D721Med (cell line): ENCODE measurements around the gene UBP1.
"Not testable (repeated sequence)": the region's sequence is repeated elsewhere in the genome, so short reads cannot be mapped to it uniquely, and the experiment has no call there.

Experiments
- DNase-seq: peaks from one replicate; pipeline ENCODE4 v3.0.0; 2011; ENCODE audit warnings: low spot score; ENCODE audit not compliant: insufficient read length
- FAIRE-seq: peaks from 2 replicates; lab custom pipeline; 2011; peaks lifted over from hg19 to GRCh38; lab: Jason Lieb, UNC
- TF ChIP-seq, protein P1 (sequence below): IDR thresholded peaks from 2 replicates; pipeline ENCODE4 v1.5.1; 2012; ENCODE audit warnings: mild to moderate bottlenecking, control low read depth; ENCODE audit not compliant: insufficient read depth; ENCODE audit errors: missing control alignments

UBP1 gene

DNA sequence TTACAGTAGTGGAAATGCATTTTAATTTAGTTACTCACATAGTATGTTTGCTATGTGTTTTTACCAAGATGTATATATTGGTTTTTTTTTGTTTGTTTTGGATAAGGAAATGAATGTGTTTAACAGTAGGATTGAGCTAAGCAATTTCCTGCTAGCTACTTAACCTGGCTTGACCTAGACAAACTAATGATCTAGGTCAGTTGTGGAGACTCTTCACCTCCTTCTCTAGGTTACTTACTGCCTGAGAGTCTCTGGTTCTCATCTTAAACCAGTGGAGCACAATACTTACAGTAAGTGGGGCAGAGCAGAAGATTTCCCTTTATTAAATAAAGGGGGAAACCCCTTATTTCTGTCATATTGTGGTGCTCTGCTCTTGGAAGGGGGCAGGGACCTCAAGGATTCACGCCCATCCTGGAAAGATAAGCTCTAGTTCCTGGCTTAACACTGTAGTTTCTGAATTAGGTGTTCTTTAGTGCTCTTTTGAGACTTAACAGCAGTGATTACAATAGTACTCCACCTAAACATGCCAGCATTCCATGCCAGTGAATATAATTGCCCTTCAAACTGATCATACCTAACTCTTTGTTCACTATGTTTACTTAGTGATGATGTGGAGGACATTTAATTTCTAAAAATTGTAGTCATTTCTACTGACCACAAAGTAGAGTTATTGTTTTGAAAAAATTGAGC, 79.9 kb downstream of the UBP1 start:
- TF ChIP-seq, protein P1, sequence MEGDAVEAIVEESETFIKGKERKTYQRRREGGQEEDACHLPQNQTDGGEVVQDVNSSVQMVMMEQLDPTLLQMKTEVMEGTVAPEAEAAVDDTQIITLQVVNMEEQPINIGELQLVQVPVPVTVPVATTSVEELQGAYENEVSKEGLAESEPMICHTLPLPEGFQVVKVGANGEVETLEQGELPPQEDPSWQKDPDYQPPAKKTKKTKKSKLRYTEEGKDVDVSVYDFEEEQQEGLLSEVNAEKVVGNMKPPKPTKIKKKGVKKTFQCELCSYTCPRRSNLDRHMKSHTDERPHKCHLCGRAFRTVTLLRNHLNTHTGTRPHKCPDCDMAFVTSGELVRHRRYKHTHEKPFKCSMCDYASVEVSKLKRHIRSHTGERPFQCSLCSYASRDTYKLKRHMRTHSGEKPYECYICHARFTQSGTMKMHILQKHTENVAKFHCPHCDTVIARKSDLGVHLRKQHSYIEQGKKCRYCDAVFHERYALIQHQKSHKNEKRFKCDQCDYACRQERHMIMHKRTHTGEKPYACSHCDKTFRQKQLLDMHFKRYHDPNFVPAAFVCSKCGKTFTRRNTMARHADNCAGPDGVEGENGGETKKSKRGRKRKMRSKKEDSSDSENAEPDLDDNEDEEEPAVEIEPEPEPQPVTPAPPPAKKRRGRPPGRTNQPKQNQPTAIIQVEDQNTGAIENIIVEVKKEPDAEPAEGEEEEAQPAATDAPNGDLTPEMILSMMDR: no peak
- DNase-seq: no peak
- no peak for FAIRE-seq

DNA sequence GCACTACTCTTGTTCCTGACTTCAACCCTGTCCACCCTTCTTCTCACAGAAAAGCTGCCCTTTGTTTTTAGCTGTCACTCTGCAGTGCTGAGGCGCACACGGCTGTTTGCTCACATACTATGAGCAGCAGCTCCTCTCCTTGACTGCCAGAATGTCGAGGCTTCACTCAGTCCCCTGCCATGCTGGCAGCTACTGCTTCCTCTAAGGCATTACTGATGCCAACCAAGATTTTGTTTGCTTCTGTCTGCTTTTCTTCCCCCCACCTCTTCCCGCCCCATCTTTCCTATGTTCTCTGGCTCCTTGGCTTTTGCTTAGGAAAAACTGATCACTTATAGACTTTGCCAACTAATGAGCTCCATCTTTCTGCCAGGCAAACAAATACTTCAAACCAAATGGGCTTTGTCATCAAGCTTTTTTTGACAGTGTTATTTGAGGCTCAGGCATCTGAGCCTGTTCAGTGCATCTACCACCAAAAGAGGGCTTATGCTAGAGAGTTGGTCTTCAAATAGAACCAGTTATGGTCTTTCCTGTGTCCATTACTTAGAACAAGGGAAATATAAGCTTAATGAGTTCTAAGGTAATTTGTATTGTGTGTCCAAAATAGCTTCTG, 81.9 kb downstream of the UBP1 start:
- FAIRE-seq (no peak), DNase-seq (no peak)
- TF ChIP-seq, protein P1: no peak

DNA sequence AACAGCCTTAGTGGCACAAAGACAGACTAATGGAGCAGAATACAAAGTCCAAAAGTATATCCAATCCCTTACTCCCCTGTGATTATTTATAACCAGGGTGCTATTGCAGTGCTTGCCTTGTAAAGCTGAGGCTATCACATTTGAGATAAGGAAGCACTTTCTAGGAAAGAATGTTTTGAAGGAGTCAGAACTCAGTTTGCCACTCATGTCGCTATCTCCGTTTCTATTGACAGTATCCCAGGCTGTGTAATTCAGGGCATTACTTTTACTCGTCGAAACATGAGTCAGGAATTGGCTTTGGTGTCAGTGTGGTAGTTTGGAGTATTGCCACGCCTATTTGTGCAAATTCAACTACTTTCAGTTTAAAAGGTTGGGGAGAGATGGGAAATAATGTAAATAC, 84.6 kb downstream of the UBP1 start:
- DNase-seq (no peak), FAIRE-seq (no peak)
- TF ChIP-seq, protein P1: no peak

DNA sequence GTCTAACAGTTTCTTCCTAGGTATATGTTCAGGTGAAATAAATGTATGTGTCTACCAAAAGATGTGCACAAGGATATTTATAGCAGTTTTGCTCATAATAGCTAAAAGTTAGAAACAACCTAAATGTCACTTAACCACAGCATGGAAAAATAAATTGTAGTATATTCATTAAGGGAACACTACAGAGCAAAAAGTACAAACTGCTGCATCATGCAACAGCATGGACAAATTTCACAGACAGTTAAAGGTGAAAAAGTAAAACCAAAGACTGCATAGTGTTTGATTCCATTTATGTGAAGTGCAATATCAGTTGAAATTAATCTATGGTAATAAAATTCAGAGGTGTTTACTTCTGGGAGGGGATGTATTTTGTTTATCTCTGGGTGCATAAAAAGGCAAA, 100.4 kb downstream of the UBP1 start:
- FAIRE-seq: no peak
- TF ChIP-seq, protein P1: no peak
- DNase-seq: no peak

DNA sequence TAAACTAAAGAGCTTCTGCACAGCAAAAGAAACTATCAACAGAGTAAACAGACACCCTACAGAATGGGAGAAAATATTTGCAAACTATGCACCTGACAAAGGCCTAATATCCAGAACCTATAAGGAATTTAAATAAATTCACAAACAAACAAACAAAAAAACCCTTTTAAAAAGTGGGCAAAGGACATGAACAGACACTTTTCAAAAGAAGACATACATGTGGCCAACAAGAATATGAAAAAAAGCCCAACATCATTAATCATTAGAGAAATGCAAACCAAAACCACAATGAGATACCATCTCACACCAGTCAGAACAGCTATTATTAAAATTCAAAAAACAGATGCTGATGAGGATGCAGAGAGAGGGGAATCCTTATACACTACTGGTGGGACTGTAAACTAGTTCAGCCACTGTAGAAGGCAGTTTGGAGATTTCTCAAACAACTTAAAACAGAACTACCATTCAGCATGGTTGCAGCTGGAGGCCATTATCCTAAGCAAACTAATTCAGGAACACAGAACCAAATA, 101.2 kb downstream of the UBP1 start:
- not testable (repeated sequence) for FAIRE-seq, DNase-seq
